22Rv1 (cell line): Measurements from ENCODE around the gene MAPK13.

ENCODE experiments used
- CTCF ChIP-seq: fragments of 450-650 bp; IDR thresholded peaks from 2 replicates; pipeline ENCODE4 v1.5.1; 2017; ENCODE audit warnings: mild to moderate bottlenecking
- ZFX ChIP-seq: fragments of 450-650 bp; IDR thresholded peaks from 2 replicates; pipeline ENCODE4 v1.6.1; 2017; ENCODE audit warnings: antibody characterized with exemption, borderline replicate concordance

- TF ChIP-seq CTCF (no peak), ZFX (no peak)
Observed at GRCh38 chr6:36118550-36119107, 11.7 kb upstream of the MAPK13 start.
